Activated CD4-positive, alpha-beta T cell treated with anti-CD3 and anti-CD28 coated beads for 36 hours (primary cell): ENCODE results near the gene ENPP7. TPM values are rescaled to one million over a fixed set of nuclear protein-coding genes. Genes with fewer than 3 reads are reported as not detected.

ENCODE experiments used
- ATAC-seq: fragments of 200-7000 bp; cut with Tn5 transposase; one replicate; pipeline ENCODE4 v1.10.0; 2021; ENCODE audit warnings: mild to moderate bottlenecking, moderate library complexity
- CTCF ChIA-PET: fragments of 350-600 bp; sonication (Branson Sonifier 250); formaldehyde crosslinking; loops from one replicate; lab custom pipeline; 2021; ENCODE audit warnings: antibody characterized with exemption; lab: Charles Lee
- POLR2A ChIA-PET: fragments of 350-600 bp; sonication (Branson Sonifier 250); formaldehyde crosslinking; loops from one replicate; lab custom pipeline; 2021; ENCODE audit warnings: antibody characterized with exemption, inconsistent platforms; lab: Charles Lee
- DNase-seq: peaks from one replicate; pipeline ENCODE4 v3.0.0-alpha.2; 2020
- H3K27ac Mint-ChIP-seq: one replicate; pipeline ENCODE4 v1.8.0; 2021; ENCODE audit warnings: mixed read lengths
- H3K27me3 Mint-ChIP-seq: one replicate; pipeline ENCODE4 v1.8.0; 2021; ENCODE audit warnings: mixed read lengths
- H3K36me3 Mint-ChIP-seq: one replicate; pipeline ENCODE4 v1.8.0; 2021; ENCODE audit warnings: low read depth, mixed read lengths
- H3K4me1 Mint-ChIP-seq: one replicate; pipeline ENCODE4 v1.8.0; 2021; ENCODE audit warnings: mixed read lengths
- H3K4me3 Mint-ChIP-seq: one replicate; pipeline ENCODE4 v1.8.0; 2021; ENCODE audit warnings: mild to moderate bottlenecking, moderate library complexity, mixed read lengths
- H3K9me3 Mint-ChIP-seq: one replicate; pipeline ENCODE4 v1.8.0; 2021; ENCODE audit warnings: low read depth, mixed read lengths
- intact Hi-C, 2 experiments: fragments of 100-400 bp; cut with DNase I in 1 of 2; cut with micrococcal nuclease in 1 of 2; formaldehyde crosslinking; loops; one replicate each; pipeline versions ENCODE4 v1.14.2 to v1.15.1; 2022 to 2024; cut with DNase I, micrococcal nuclease
- total RNA-seq, 2 experiments: library from RNA; stranded (reverse); gene quantifications; one replicate each; pipeline ENCODE4 v1.2.3, GENCODE V29; 2021

Gene ENPP7
- total RNA-seq, 2 experiments from 2014 or later: not detected

DNA sequence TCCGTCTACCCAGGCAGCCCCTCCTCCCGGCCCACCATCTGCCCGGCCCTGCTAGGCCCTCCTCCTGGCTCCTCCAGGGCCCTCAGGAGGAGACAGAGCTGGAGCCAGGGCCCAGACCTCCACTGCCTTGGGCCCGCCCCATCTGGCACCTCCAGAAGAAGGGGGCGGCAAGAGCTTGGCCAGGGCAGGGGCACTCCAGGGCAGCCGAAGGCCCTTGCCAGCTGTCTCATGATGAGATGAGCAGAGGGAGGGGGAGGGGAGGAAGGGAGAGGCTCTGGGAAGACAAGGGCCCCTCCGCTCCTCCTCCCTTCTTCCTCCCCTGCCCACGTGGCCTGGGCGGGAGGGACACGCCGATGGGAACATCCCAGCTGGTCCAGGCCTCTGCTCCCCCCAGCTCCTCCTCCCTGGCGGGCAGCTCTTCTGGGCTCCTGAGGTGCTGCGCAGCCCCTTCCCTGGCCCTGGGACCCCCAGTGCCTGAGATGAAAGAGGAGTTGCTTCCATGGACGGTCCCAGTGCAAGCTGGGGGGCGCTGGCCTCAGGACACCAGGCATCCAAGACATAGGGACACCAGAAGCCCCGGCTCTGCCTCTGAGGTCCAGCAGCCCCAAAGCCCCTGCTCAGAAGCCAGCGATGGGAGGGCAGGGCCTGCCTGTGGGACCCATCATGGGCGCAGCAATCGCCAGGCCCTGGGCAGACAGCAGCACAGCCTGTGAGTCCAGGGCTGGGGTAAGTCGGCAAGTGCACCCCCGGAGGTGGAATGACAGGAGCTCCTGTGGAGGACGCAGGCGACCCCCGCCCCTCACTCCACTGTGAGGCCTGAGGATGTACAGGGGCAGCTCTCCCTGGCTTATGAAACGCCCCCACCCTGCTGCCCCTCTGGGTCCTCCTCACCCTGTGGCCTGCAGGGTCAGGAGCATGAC is 23.6 kb upstream of the ENPP7 start:
- ATAC-seq (no peak), DNase-seq (no peak)
- H3K9me3 Mint-ChIP-seq: no peaks in the 10 kb centered on the region
- ChIA-PET CTCF (interaction anchor here (1.2 to 1.7 kb wide), 2 partner anchors 11 to 316 kb away, joined by 3 to 7 read pairs; no protein-coding TSS in a partner anchor), POLR2A (no interaction called here)
- no peaks in the 10 kb centered on the region for H3K36me3 Mint-ChIP-seq
- intact Hi-C loops: loop anchor here in 1 of 2 experiments (5.0 kb wide), 2 partner anchors 315 to 660 kb away; no protein-coding TSS in a partner anchor
- H3K4me1 Mint-ChIP-seq: no peaks in the 10 kb centered on the region
- no peak overlapping the region for H3K4me3 Mint-ChIP-seq
- no peaks in the 10 kb centered on the region for H3K27me3 Mint-ChIP-seq
- no peak overlapping the region for H3K27ac Mint-ChIP-seq

GRCh38 chr17:79707931-79708891 is 22.5 kb upstream of the ENPP7 start:
- intact Hi-C loops: loop anchor here in 1 of 2 experiments (1.0 to 5.0 kb wide), 3 partner anchors 316 to 661 kb away; no protein-coding TSS in a partner anchor
- DNase-seq (peak; percentile 77), ATAC-seq (peak; percentile 73)
- H3K27ac Mint-ChIP-seq: no peak overlapping the region
- H3K9me3 Mint-ChIP-seq: no peaks in the 10 kb centered on the region
- peak overlapping the region; percentile 21 for H3K4me3 Mint-ChIP-seq
- H3K4me1 Mint-ChIP-seq: no peaks in the 10 kb centered on the region
- H3K36me3 Mint-ChIP-seq: no peaks in the 10 kb centered on the region
- H3K27me3 Mint-ChIP-seq: no peaks in the 10 kb centered on the region
- ChIA-PET POLR2A (no interaction called here), CTCF (interaction anchor here (0.7 to 1.7 kb wide), 6 partner anchors 9 to 317 kb away, joined by 3 to 7 read pairs (median 3); no protein-coding TSS in a partner anchor)

GRCh38 chr17:79711715-79712305 is 18.9 kb upstream of the ENPP7 start:
- Mint-ChIP-seq H3K4me1 (no peaks in the 10 kb centered on the region), H3K36me3 (no peaks in the 10 kb centered on the region), H3K4me3 (no peak overlapping the region), H3K9me3 (no peaks in the 10 kb centered on the region), H3K27ac (no peak overlapping the region), H3K27me3 (no peaks in the 10 kb centered on the region)
- CTCF ChIA-PET: no interaction called here
- intact Hi-C loops: no loop called here
- DNase-seq: no peak
- POLR2A ChIA-PET: interaction anchor here (0.6 kb wide), 1 partner anchor 434 kb away, joined by 4 read pairs; no protein-coding TSS in a partner anchor
- ATAC-seq: no peak

- POLR2A ChIA-PET: no interaction called here
- CTCF ChIA-PET: no interaction called here
- no peak overlapping the region for H3K27ac Mint-ChIP-seq
- no peak overlapping the region for H3K4me3 Mint-ChIP-seq
- intact Hi-C loops: no loop called here
- no peaks in the 10 kb centered on the region for H3K9me3 Mint-ChIP-seq
- no peaks in the 10 kb centered on the region for H3K27me3 Mint-ChIP-seq
- no peak for DNase-seq
- H3K4me1 Mint-ChIP-seq: no peaks in the 10 kb centered on the region
- no peaks in the 10 kb centered on the region for H3K36me3 Mint-ChIP-seq
- ATAC-seq: no peak
These were observed 17.4 kb upstream of the ENPP7 start for GRCh38 chr17:79713391-79713790.

- intact Hi-C loops: no loop called here
- ChIA-PET CTCF (interaction anchor here (0.6 kb wide), 1 partner anchor 834 kb away, joined by 3 read pairs; no protein-coding TSS in a partner anchor), POLR2A (no interaction called here)
- H3K9me3 Mint-ChIP-seq: no peaks in the 10 kb centered on the region
- no peak overlapping the region for H3K27ac Mint-ChIP-seq
- no peaks in the 10 kb centered on the region for H3K36me3 Mint-ChIP-seq
- no peak for ATAC-seq
- H3K27me3 Mint-ChIP-seq: no peaks in the 10 kb centered on the region
- no peak for DNase-seq
- H3K4me1 Mint-ChIP-seq: no peaks in the 10 kb centered on the region
- no peak overlapping the region for H3K4me3 Mint-ChIP-seq
These were observed 16.3 kb upstream of the ENPP7 start for GRCh38 chr17:79714176-79715097.

DNA sequence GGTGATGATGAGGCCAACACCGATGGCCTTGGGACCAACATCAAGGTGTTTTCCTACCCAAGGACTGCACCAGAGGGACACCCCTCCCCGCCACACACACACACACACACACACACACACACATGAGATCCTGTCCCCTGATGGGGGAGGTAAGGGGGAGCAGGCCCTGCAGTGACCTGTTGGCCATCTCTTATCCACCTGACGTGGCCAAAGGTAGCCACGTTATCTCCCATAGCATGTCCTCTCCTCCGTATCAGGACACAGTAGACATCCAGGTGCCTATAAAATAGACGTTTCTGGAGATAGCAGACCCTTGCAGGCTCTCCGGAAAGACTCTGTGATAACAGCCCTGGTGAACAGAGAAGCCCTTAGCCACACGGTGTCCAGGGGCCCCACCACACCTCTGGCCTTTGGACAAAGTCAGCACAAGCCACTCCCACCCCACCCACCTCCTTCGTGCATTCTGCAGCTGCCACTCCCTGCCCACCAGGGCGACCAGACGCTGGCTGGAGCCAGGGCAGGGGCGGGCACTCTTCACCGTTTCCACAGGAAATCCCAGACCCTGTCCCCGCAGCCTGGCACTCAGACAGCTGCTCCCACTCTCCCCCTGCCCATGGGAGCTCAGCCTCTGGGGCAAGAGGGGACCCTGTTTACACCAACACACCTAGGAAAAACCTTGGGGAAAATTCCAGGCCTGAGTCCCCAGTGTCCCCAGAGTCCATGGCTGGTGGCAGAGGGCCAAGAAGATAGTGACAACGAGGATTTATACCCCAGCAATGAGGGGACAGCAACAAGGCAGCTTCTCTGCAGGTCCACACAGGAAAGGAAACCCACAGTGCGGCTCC is 15.4 kb upstream of the ENPP7 start:
- intact Hi-C loops: no loop called here
- Mint-ChIP-seq H3K4me1 (no peaks in the 10 kb centered on the region), H3K27ac (no peak overlapping the region), H3K4me3 (no peak overlapping the region), H3K27me3 (no peaks in the 10 kb centered on the region), H3K36me3 (no peaks in the 10 kb centered on the region), H3K9me3 (no peaks in the 10 kb centered on the region)
- DNase-seq: no peak
- ChIA-PET CTCF (no interaction called here), POLR2A (no interaction called here)
- ATAC-seq: no peak

DNA sequence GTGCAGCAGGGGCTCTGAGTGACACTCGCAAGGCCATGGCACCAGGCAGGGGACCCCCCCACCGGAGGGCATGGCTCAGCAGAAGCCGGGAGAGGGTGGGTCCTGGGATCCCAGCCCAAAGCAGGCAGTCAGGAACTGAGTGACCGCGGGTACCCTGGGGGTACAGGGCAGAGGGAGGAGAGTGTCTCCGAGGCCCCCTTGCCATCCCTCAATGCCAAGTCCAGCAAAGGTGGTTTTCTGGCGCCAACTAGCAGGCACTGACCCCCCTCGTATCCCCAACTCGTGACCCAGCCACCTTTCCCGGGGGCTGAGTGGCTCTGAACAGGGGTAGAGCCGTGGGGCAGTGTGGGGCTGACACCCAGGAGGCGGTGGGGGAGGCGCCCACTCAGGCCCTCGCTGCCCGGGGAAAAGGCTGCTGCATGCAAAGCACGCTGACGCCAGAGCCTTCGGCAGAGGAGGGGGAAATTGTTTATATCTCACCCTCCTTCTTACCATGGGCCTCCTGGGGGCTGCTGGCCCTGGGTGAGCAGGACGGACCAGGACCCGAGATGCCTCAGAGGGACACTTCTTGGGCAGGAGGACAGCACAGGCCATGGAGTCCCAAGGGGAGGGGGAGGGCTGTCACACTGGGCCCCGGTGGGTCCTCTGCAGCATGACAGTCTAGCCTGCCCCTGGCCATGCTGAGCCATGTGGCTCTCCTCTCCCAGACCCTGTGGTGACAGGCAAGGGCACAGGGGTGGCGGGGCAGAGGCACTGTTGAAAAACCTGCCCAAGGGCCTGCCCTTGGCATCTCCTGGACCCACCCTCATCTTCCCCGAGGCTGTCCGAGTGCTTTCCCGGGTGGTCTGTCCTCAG is 14.6 kb upstream of the ENPP7 start:
- H3K27ac Mint-ChIP-seq: no peak overlapping the region
- intact Hi-C loops: no loop called here

DNA sequence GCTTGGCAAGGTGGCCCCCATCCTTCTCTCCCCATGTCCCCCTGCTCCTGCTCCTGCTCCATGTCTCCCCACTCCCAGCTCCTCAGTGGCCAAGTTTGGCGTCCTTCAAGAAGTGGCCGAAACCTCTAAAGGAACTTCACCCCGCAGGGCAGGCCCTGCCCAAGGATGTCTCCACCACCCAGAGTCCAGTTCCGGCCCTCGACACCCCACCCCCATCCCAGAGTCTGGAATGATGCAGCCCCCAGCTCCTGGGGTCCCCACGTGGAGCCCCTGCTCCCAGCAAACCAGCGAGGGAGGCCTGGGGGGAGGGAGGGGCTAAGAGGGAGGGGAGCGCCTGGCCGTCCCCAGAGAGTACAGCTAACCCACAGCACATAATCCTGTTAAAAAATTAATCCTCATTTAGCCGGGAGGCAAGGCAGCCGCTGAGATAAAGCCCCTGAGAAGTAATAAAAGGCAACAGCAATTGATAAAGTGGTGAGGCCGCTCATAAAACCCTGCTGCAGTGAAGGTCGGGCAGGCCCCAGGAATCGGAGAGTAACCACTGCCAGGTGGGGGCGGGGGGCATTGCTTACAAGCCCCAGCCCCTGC is 9.9 kb upstream of the ENPP7 start:
- Mint-ChIP-seq H3K27ac (no peak overlapping the region), H3K9me3 (no peaks in the 10 kb centered on the region), H3K4me1 (no peaks in the 10 kb centered on the region), H3K27me3 (no peaks in the 10 kb centered on the region), H3K4me3 (no peak overlapping the region), H3K36me3 (no peaks in the 10 kb centered on the region)
- POLR2A ChIA-PET: no interaction called here
- no peak for ATAC-seq
- intact Hi-C loops: no loop called here
- CTCF ChIA-PET: no interaction called here
- no peak for DNase-seq

More for the DNA sequence above, 14.6 kb upstream of the ENPP7 start:
- Mint-ChIP-seq H3K9me3 (no peaks in the 10 kb centered on the region), H3K4me3 (no peak overlapping the region), H3K27me3 (no peaks in the 10 kb centered on the region), H3K4me1 (no peaks in the 10 kb centered on the region), H3K36me3 (no peaks in the 10 kb centered on the region)
- ATAC-seq (no peak), DNase-seq (no peak)
- CTCF ChIA-PET: no interaction called here
- POLR2A ChIA-PET: no interaction called here

DNA sequence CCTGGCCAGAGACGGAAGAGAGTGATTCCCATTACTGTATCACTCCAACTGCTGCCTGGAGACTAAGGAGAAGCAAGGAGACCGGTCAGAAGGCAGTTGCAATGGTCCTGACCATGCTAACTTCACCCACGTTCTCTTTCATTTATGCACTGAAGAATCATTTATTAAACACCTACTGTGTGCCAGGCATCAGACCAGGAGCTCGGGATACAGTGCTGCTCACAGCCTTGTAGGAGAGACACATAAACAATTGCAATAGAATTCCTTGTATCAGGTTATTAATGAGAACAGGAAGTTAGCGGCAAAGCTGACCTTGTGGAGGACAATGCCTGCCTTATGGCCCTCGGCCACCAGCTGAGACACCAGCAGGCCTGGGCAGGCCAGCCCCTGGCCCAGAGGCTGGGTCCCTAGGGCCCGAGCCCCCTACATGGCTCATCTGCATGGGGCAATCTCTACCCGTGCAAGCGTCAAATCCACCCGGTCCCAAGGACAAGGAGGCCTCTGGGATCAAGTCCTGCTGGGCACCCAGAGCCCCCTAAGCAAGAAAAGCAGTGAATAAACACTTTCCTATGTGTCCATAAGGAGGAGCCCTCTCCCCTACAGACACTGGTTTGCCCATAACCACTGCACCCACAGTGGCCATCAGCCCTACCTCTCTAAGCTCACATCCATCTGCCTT is 8.6 kb upstream of the ENPP7 start:
- H3K36me3 Mint-ChIP-seq: no peaks in the 10 kb centered on the region
- ATAC-seq (no peak), DNase-seq (no peak)
- H3K27me3 Mint-ChIP-seq: no peaks in the 10 kb centered on the region
- H3K4me1 Mint-ChIP-seq: no peaks in the 10 kb centered on the region
- ChIA-PET POLR2A (no interaction called here), CTCF (no interaction called here)
- no peak overlapping the region for H3K27ac Mint-ChIP-seq
- no peak overlapping the region for H3K4me3 Mint-ChIP-seq
- no peaks in the 10 kb centered on the region for H3K9me3 Mint-ChIP-seq
- intact Hi-C loops: no loop called here
